HepG2 (cell line): ENCODE data around the gene FBXW8. TPM values are rescaled to one million over a fixed set of nuclear protein-coding genes. Genes with fewer than 3 reads are reported as not detected.

Experiments
- ATAC-seq: fragments of 200-7000 bp; cut with Tn5 transposase; 3 replicates; pipeline ENCODE4 v1.9.1; 2020; ENCODE audit warnings: mild to moderate bottlenecking, moderate library complexity
- BruUV-seq: library from RNA; stranded (reverse); fragments of 400-500 nt; replicated peaks from 2 replicates; lab custom pipeline; 2021; lab: Mats Ljungman, UMichigan
- CTCF ChIA-PET: fragments of 300-600 bp; formaldehyde crosslinking; extraction: SDS; loops from one replicate; lab custom pipeline; 2021; ENCODE audit warnings: low total read pairs, inconsistent platforms, low intra/inter-chr PET ratio; lab: Yijun Ruan, JAX
- POLR2A ChIA-PET: fragments of 350-600 bp; sonication (Branson Sonifier 250); formaldehyde crosslinking; loops from one replicate; lab custom pipeline; 2020; ENCODE audit warnings: antibody characterized with exemption, inconsistent platforms; lab: Yijun Ruan, JAX
- DNase-seq: peaks from one replicate; pipeline ENCODE4 v3.0.0-alpha.2; 2015; ENCODE audit warnings: low spot score
- FAIRE-seq: peaks from 3 replicates; lab custom pipeline; 2011; peaks lifted over from hg19 to GRCh38; lab: Jason Lieb, UNC
- H2AFZ ChIP-seq: one replicate; pipeline ENCODE4 v1.6.1; 2011; ENCODE audit warnings: low read length, inconsistent platforms
- H3K27ac ChIP-seq: fragments of 300-600 bp; 3 replicates; pipeline ENCODE4 v1.8.0; 2011; ENCODE audit warnings: mixed run types, mild to moderate bottlenecking, mixed read lengths, low read length, inconsistent platforms; ENCODE audit not compliant: insufficient read depth; ENCODE audit errors: extremely low read length
- H3K27me3 ChIP-seq, 2 experiments: fragments of 200-600 bp in 1 of 2; 2 replicates in 1 of 2; 3 replicates in 1 of 2; pipeline versions ENCODE4 v1.6.0 to v1.8.0; 2011; ENCODE audit warnings: low read length in 2 of 2, mild to moderate bottlenecking in 2 of 2, moderate library complexity in 2 of 2, inconsistent platforms in 1 of 2; ENCODE audit not compliant: insufficient read depth in 2 of 2, control insufficient read depth in 1 of 2
- H3K36me3 ChIP-seq, 2 experiments: fragments of 200-600 bp in 1 of 2; replicated peaks in 1 of 2; 2 replicates in 1 of 2; 3 replicates in 1 of 2; pipeline versions ENCODE4 v1.5.1 to v1.8.0; 2011; ENCODE audit warnings: low read length in 2 of 2, inconsistent platforms in 1 of 2; ENCODE audit not compliant: insufficient read depth in 2 of 2, control insufficient read depth in 1 of 2
- H3K4me1 ChIP-seq: 2 replicates; pipeline ENCODE4 v1.5.1; 2012; ENCODE audit warnings: low read length, inconsistent platforms; ENCODE audit not compliant: insufficient read depth
- H3K4me2 ChIP-seq: 2 replicates; pipeline ENCODE4 v1.6.0; 2011; ENCODE audit warnings: low read depth, low read length, inconsistent platforms
- H3K4me3 ChIP-seq, 3 experiments: fragments of 200-600 bp in 1 of 3; sonication (generic), shearing (Covaris generic) in 1 of 3; replicated peaks in 1 of 3; 2 replicates each; pipeline ENCODE4 v1.5.1; 2011 to 2016; ENCODE audit warnings: low read length in 3 of 3, inconsistent platforms in 2 of 3, low read depth in 2 of 3, mild to moderate bottlenecking in 2 of 3, control low read depth in 1 of 3, mixed read lengths in 1 of 3; ENCODE audit not compliant: insufficient read depth in 1 of 3
- H3K79me2 ChIP-seq: one replicate; pipeline ENCODE4 v1.6.1; 2011; ENCODE audit warnings: low read length, inconsistent platforms; ENCODE audit not compliant: insufficient read depth
- H3K9ac ChIP-seq: 2 replicates; pipeline ENCODE4 v1.6.0; 2011; ENCODE audit warnings: mild to moderate bottlenecking, low read depth, low read length, inconsistent platforms; ENCODE audit not compliant: insufficient read depth
- H3K9me3 ChIP-seq: 2 replicates; pipeline ENCODE4 v1.5.1; 2012; ENCODE audit warnings: mild to moderate bottlenecking, low read length
- H4K20me1 ChIP-seq: 2 replicates; pipeline ENCODE4 v1.6.0; 2011; ENCODE audit warnings: inconsistent platforms, mild to moderate bottlenecking, low read length, moderate library complexity; ENCODE audit not compliant: insufficient read depth
- FOSL2 ChIP-seq: sonication (generic); formaldehyde crosslinking; IDR thresholded peaks from 2 replicates; pipeline ENCODE4 v1.4.0; 2020; ENCODE audit warnings: missing genetic modification reagents
- KDM4B ChIP-seq: sonication (generic); formaldehyde crosslinking; IDR thresholded peaks from 2 replicates; pipeline ENCODE4 v1.4.0; 2020; ENCODE audit warnings: missing genetic modification reagents
- ZNF24 ChIP-seq: fragments of 450-650 bp; IDR thresholded peaks from 2 replicates; pipeline ENCODE4 v1.6.1; 2017; ENCODE audit warnings: antibody characterized with exemption, mild to moderate bottlenecking
- ZNF33B ChIP-seq: sonication (generic); formaldehyde crosslinking; IDR thresholded peaks from 2 replicates; pipeline ENCODE4 v1.5.1; 2020; ENCODE audit warnings: mild to moderate bottlenecking, missing genetic modification reagents
- ZNF510 ChIP-seq: sonication (generic); formaldehyde crosslinking; IDR thresholded peaks from 2 replicates; pipeline ENCODE4 v1.4.0; 2020; ENCODE audit warnings: low read depth, mild to moderate bottlenecking, missing genetic modification reagents
- ZNF770 ChIP-seq: sonication (generic); formaldehyde crosslinking; IDR thresholded peaks from 2 replicates; pipeline ENCODE4 v1.5.0; 2020; ENCODE audit warnings: mild to moderate bottlenecking, missing genetic modification reagents
- ZNF891 ChIP-seq: sonication (generic); formaldehyde crosslinking; IDR thresholded peaks from 2 replicates; pipeline ENCODE4 v1.5.0; 2020; ENCODE audit warnings: mild to moderate bottlenecking, missing genetic modification reagents
- WGBS: methylation state at CpG from one replicate; pipeline ENCODE4 v1.1.6; 2017; ENCODE audit warnings: low lambda C conversion rate; 5-methylcytosine and 5-hydroxymethylcytosine counted together
- in situ Hi-C: cut with HindIII; loops from 2 replicates; pipeline ENCODE4 v1.10.0; 2017; ENCODE audit warnings: low pct_unique_long_range_greater_than_20kb; ENCODE audit not compliant: extremely low pct_ligation_motif_present
- intact Hi-C: fragments of 100-400 bp; cut with micrococcal nuclease; formaldehyde crosslinking; loops from one replicate; pipeline ENCODE4 v1.10.0; 2022; ENCODE audit not compliant: unreplicated experiment
- polyA plus RNA-seq, 8 experiments: library from polyadenylated mRNA; depleted of rRNA in 3 of 8; stranded (reverse) in 7 of 8; unstranded in 1 of 8; fragments of >200 nt; fragmentation: Illumina TruSeq in 4 of 8; extraction: Trizol in 4 of 8; gene quantifications; 2 replicates each; pipeline versions ENCODE4 v1.2.1 to v1.2.3, GENCODE V29; 2011 to 2016; ENCODE audit warnings: low read depth in 4 of 8, missing spikeins in 1 of 8, mixed read lengths in 1 of 8; ENCODE audit not compliant: insufficient read depth in 1 of 8
- total RNA-seq, 5 experiments: library from RNA; depleted of rRNA; stranded (reverse); fragments of >200 nt; fragmentation: Illumina TruSeq; extraction: Trizol; gene quantifications; 2 replicates each; pipeline ENCODE4 v1.2.3, GENCODE V29; 2016; ENCODE audit warnings: low read depth in 1 of 5
- TF ChIP-seq, protein P1 (sequence below), 2 experiments: sonication (generic) in 1 of 2; formaldehyde crosslinking in 1 of 2; IDR thresholded peaks; 2 replicates each; pipeline versions ENCODE4 v1.6.1 to v1.9.0; 2014 to 2022; ENCODE audit warnings: antibody characterized with exemption in 1 of 2, borderline replicate concordance in 1 of 2, inconsistent platforms in 1 of 2, low read depth in 1 of 2, missing genetic modification reagents in 1 of 2
- TF ChIP-seq, protein P2 (sequence below): sonication (generic); formaldehyde crosslinking; IDR thresholded peaks from 2 replicates; pipeline ENCODE4 v1.8.0; 2022; ENCODE audit warnings: mild to moderate bottlenecking, missing genetic modification reagents, moderate library complexity
- TF ChIP-seq, protein P3 (sequence below): sonication (generic); formaldehyde crosslinking; IDR thresholded peaks from 2 replicates; pipeline ENCODE4 v1.5.1; 2020; ENCODE audit warnings: mild to moderate bottlenecking, moderate library complexity, missing genetic modification reagents
- TF ChIP-seq, protein P4 (sequence below): sonication (generic); formaldehyde crosslinking; IDR thresholded peaks from 2 replicates; pipeline ENCODE4 v1.4.0; 2020; ENCODE audit warnings: missing genetic modification reagents

FBXW8 gene
- total and polyA plus RNA-seq, 2 of the 13 experiments (the other 11 are each of a cell fraction or from before 2014, with no cell fraction given): 5.1 to 5.9 TPM

- no peaks in the 10 kb centered on the region for H3K79me2 ChIP-seq
- no peak overlapping the region for H3K4me3 ChIP-seq
- H2AFZ ChIP-seq: no peak overlapping the region
- H3K4me1 ChIP-seq: peaks cover 7% of the 10 kb centered on the region; the same call in 1 of the 2 replicates
- in situ Hi-C loops (loop anchor here (5.0 kb wide), 1 partner anchor 92 kb away; no protein-coding TSS in a partner anchor), intact Hi-C loops (loop anchor here (1.0 to 10.0 kb wide), 3 partner anchors 19 to 321 kb away; no protein-coding TSS in a partner anchor)
- no peak overlapping the region for H3K4me2 ChIP-seq
- H3K27ac ChIP-seq: no peak overlapping the region
- DNase-seq: peak; percentile 68
- H4K20me1 ChIP-seq: no peaks in the 10 kb centered on the region
- no peaks in the 10 kb centered on the region for H3K9me3 ChIP-seq
- 49% methylated on average over 12 of the region's 14 CpGs for WGBS
- H3K9ac ChIP-seq: no peak overlapping the region
- ChIA-PET POLR2A (interaction anchor here (1.5 kb wide), 1 partner anchor 93 kb away, joined by 4 read pairs; no protein-coding TSS in a partner anchor), CTCF (interaction anchor here (1.0 to 3.5 kb wide), 5 partner anchors 20 to 322 kb away, joined by 3 to 50 read pairs (median 8); no protein-coding TSS in a partner anchor)
- H3K27me3 ChIP-seq: no peaks in the 10 kb centered on the region
- FAIRE-seq: peak; percentile 89
- H3K36me3 ChIP-seq: peaks cover 28 to 62% of the 10 kb centered on the region in 2 experiments
- ATAC-seq: peak; percentile 84
- no TSS peak for BruUV-seq
- TF ChIP-seq, protein P1, sequence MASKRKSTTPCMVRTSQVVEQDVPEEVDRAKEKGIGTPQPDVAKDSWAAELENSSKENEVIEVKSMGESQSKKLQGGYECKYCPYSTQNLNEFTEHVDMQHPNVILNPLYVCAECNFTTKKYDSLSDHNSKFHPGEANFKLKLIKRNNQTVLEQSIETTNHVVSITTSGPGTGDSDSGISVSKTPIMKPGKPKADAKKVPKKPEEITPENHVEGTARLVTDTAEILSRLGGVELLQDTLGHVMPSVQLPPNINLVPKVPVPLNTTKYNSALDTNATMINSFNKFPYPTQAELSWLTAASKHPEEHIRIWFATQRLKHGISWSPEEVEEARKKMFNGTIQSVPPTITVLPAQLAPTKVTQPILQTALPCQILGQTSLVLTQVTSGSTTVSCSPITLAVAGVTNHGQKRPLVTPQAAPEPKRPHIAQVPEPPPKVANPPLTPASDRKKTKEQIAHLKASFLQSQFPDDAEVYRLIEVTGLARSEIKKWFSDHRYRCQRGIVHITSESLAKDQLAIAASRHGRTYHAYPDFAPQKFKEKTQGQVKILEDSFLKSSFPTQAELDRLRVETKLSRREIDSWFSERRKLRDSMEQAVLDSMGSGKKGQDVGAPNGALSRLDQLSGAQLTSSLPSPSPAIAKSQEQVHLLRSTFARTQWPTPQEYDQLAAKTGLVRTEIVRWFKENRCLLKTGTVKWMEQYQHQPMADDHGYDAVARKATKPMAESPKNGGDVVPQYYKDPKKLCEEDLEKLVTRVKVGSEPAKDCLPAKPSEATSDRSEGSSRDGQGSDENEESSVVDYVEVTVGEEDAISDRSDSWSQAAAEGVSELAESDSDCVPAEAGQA (IDR thresholded peaks at IDR 0.05; ENCODE audit: low read depth): no peak
- TF ChIP-seq, protein P1 (CRISPR knock-in tag; IDR thresholded peaks at IDR 0.05; ENCODE audit: borderline replicate concordance): no peak
- TF ChIP-seq FOSL2 (CRISPR knock-in tag) (0 out of 2 replicates have a peak, but pooled peaks have one; percentile 11), ZNF24 (no peak), ZNF33B (CRISPR knock-in tag) (no peak), KDM4B (0 out of 2 replicates have a peak, but pooled peaks have one; percentile 31), ZNF891 (CRISPR knock-in tag) (no peak), ZNF510 (no peak), ZNF770 (CRISPR knock-in tag) (no peak)
- TF ChIP-seq, protein P2, sequence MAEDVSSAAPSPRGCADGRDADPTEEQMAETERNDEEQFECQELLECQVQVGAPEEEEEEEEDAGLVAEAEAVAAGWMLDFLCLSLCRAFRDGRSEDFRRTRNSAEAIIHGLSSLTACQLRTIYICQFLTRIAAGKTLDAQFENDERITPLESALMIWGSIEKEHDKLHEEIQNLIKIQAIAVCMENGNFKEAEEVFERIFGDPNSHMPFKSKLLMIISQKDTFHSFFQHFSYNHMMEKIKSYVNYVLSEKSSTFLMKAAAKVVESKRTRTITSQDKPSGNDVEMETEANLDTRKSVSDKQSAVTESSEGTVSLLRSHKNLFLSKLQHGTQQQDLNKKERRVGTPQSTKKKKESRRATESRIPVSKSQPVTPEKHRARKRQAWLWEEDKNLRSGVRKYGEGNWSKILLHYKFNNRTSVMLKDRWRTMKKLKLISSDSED (CRISPR knock-in tag): no peak
- TF ChIP-seq, protein P3, sequence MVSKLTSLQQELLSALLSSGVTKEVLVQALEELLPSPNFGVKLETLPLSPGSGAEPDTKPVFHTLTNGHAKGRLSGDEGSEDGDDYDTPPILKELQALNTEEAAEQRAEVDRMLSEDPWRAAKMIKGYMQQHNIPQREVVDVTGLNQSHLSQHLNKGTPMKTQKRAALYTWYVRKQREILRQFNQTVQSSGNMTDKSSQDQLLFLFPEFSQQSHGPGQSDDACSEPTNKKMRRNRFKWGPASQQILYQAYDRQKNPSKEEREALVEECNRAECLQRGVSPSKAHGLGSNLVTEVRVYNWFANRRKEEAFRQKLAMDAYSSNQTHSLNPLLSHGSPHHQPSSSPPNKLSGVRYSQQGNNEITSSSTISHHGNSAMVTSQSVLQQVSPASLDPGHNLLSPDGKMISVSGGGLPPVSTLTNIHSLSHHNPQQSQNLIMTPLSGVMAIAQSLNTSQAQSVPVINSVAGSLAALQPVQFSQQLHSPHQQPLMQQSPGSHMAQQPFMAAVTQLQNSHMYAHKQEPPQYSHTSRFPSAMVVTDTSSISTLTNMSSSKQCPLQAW (CRISPR knock-in tag): peak; percentile 54; the same call in 1 of the 2 replicates
- TF ChIP-seq, protein P4, sequence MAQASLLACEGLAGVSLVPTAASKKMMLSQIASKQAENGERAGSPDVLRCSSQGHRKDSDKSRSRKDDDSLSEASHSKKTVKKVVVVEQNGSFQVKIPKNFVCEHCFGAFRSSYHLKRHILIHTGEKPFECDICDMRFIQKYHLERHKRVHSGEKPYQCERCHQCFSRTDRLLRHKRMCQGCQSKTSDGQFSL (CRISPR knock-in tag): no peak
These were observed 114.9 kb downstream of the FBXW8 start for GRCh38 chr12:117025481-117026151.
